Measurements from ENCODE around the gene SQSTM1.

- TF ChIP-seq WHSC1 (IDR thresholded peaks at IDR 0.05; ENCODE audit: low read length): no peak
- TF ChIP-seq HMGN3 (IDR thresholded peaks at IDR 0.05; ENCODE audit: borderline replicate concordance, extremely low read depth, insufficient read length, low read depth, low read length): no peak
- no peak for TF ChIP-seq MTF1 (CRISPR knock-in tag; IDR thresholded peaks at IDR 0.05; ENCODE audit: borderline replicate concordance)
Observed at GRCh38 chr5:179823937-179824744, 3.4 kb downstream of the SQSTM1 start.

Data from K562 (cell line).